HG03064 (cell line): ENCODE data around the gene MSRB2.
"Not testable (repeated sequence)": the region's sequence is repeated elsewhere in the genome, so short reads cannot be mapped to it uniquely, and the experiment has no call there.

Source experiments
- ATAC-seq: cut with Tn5 transposase; IDR thresholded peaks from one replicate; pipeline ENCODE4 v1.9.1; 2021; ENCODE audit warnings: low read depth; ENCODE audit not compliant: unreplicated experiment

MSRB2 gene

GRCh38 chr10:23095404-23095965 is at the start of gene MSRB2:
Gene MSRB2 (plus strand): TSS chr10:23095579. CDS start chr10:23095609, 30 bp downstream.
- peak; percentile 72 for ATAC-seq

- ATAC-seq = no peak
Measured at GRCh38 chr10:23046027-23046426, 49.4 kb upstream of the MSRB2 start.

- no peak for ATAC-seq
Measured at GRCh38 chr10:23047201-23048050, 48.0 kb upstream of the MSRB2 start.

GRCh38 chr10:23048191-23048590 is 47.2 kb upstream of the MSRB2 start:
- ATAC-seq = no peak

GRCh38 chr10:23051278-23051677 is 44.1 kb upstream of the MSRB2 start:
- no peak for ATAC-seq

GRCh38 chr10:23051855-23052331 is 43.5 kb upstream of the MSRB2 start:
- no peak for ATAC-seq

- ATAC-seq = no peak
Measured at GRCh38 chr10:23053036-23053435, 42.3 kb upstream of the MSRB2 start.

GRCh38 chr10:23055424-23056185 is 39.8 kb upstream of the MSRB2 start:
- no peak for ATAC-seq

GRCh38 chr10:23056186-23056579 is 39.2 kb upstream of the MSRB2 start:
- no peak for ATAC-seq

- no peak for ATAC-seq
Measured at GRCh38 chr10:23058366-23058765, 37.0 kb upstream of the MSRB2 start.

GRCh38 chr10:23060918-23061317 is 34.5 kb upstream of the MSRB2 start:
- ATAC-seq = no peak

- ATAC-seq = no peak
Measured at GRCh38 chr10:23063045-23063972, 32.1 kb upstream of the MSRB2 start.

- no peak for ATAC-seq
Measured at GRCh38 chr10:23063973-23064812, 31.2 kb upstream of the MSRB2 start.

- not testable (repeated sequence) for ATAC-seq
Measured at GRCh38 chr10:23064813-23065114, 30.6 kb upstream of the MSRB2 start.

GRCh38 chr10:23065181-23065948 is 30.0 kb upstream of the MSRB2 start:
- no peak for ATAC-seq

- no peak for ATAC-seq
Measured at GRCh38 chr10:23067337-23067736, 28.0 kb upstream of the MSRB2 start.

- ATAC-seq = no peak
Measured at GRCh38 chr10:23067939-23068775, 27.2 kb upstream of the MSRB2 start.
